Activated naive CD4-positive, alpha-beta T cell (primary cell): Measurements from ENCODE around the gene BZW2.
A peak's percentile ranks its signal among the peaks of the same experiment; 100 is the strongest.

Source experiments
- DNase-seq, 4 experiments: peaks; one replicate each; lab custom pipeline; 2025; lab: John Stamatoyannopoulos, UW

Gene BZW2

GRCh38 chr7:16721541-16721940 lies 75.6 kb downstream of the BZW2 start:
- DNase-seq: no peak

GRCh38 chr7:16724344-16724743 lies 78.4 kb downstream of the BZW2 start:
- no peak for DNase-seq

- no peak for DNase-seq
Observed at GRCh38 chr7:16726189-16726588, 80.2 kb downstream of the BZW2 start.

- no peak for DNase-seq
Observed at GRCh38 chr7:16727736-16728135, 81.8 kb downstream of the BZW2 start.

- no peak for DNase-seq
Observed at GRCh38 chr7:16728811-16729210, 82.8 kb downstream of the BZW2 start.

DNA sequence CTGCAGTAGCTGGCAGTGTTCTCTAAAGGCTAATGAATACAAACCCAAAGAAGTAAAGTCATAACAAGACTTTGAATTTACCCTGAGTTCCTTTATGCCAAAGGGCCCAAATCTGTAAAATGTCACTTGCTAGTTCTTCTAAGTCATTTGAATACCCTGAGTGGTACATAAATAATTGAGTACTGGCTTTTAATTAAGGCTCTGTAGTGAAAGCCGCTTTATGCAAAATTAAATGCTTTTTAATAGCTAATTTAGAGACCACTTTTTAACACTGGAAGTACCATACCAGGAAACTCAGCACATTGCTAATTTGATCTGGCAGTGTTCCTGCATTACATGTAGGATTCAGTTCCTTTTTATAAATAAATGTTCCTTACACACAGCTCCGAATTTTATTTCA lies 83.6 kb downstream of the BZW2 start:
- no peak for DNase-seq

DNA sequence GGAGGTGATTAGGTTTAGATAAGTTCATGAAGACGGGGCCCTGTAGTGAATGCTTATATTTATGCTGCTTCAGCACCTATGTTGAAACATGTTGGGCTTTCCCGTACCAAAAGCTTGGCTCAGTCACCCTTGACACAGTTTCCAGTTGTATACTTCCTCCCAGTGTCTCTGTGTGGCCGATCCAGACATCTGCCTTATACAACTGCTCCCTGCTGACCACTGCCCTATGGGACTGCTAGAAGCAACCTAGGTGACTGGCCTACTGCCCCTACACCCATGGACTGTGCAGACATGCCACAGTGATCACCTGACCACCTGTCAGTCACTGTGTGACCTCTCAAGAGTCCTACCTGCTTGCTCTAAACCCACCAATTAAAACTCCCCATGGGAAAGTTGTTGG lies 85.0 kb downstream of the BZW2 start:
- DNase-seq: no peak

DNA sequence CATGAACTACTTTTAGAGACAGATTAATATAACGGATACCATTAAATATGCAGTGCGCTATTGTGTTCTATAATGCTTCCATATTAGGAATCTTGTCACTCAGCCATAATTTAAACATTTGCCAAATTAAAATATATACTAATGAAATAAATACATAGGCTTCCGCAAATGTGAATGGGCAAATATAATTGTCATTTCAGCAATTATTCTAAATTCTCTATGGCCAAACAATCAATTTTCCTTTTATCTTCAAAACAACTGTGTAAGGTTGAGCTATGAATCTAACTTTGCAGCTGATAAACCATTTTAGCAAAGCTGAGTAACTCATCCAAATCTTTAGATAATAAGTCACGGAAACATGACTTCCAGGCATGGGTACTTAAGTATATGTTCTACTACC lies 86.8 kb downstream of the BZW2 start:
- no peak for DNase-seq

DNA sequence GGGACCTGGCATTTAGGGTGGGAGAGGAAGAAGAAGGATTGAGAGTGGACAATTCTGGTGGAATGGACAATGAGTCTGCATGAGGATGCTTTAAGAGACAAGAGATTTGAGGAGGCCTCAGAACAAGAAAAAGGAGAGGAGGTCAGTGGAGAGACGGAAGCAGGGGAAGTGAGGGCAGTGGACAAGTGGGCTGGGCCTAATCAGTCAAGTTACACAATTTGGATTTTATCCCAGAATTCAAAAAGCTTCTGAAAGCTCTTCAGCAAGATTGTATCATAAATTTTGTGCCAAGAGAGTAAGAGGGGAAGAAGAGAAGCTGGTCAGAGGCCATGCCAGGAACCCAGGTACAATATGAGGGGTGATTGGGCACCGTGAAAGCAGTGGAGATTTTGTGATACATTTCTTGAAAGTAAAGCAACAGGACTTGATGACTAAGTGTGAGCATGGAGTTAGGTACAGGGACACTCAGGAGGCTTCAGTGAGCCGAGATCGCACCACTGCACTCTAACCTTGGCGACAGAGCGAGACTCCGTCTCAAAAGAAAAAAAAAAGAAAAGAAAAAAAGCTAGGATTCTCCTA lies 88.3 kb downstream of the BZW2 start:
- DNase-seq: no peak

DNA sequence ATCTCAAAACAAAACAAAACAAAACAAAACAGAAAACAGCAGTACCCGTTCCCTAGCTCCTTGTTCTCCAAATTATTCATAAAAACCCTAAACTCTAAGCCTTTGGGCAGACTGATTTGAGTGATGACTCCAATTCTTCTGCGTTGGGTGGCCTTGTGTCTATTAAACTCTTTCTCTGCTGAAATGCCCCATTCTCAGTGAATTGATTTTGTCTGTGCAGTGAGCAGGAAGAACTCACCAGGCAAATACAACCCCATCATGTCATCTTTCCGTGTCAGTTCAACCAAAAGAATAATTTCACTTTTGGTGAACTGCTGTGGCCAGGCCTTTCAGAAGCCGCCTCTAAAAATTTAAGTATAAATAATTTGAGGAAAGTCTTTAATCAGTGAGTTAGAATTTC lies 89.0 kb downstream of the BZW2 start:
- no peak for DNase-seq

DNA sequence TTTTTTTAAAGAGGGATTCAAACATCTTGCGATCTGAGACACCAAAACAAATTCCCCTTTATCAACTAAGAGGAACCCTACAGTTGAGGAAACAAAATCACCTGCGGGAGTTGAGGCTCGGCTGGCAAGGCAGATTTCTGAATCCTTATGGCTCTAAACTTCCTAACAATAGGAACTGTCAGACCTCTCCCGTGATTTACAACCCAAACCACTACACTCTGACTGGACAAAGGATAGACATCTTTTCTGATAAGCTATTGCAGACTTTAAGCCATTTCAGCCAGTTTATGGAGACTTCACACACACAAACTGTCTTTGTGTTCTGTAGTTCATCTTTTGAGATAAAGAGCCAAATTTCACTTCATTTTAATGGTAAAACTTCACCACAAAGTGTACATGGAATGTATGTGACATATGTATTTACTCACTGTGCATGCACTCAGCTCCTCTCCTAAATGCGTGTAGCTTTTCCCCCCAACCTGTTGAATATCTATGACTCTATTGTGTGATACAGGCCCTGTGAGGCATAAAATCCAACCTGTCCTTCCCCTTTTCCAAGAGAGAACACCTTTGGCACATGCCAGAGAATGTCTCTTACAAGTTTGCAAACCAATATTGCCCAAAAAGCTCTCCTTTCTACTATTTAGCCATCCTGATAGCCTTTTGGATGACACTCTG lies 92.2 kb downstream of the BZW2 start:
- no peak for DNase-seq

DNA sequence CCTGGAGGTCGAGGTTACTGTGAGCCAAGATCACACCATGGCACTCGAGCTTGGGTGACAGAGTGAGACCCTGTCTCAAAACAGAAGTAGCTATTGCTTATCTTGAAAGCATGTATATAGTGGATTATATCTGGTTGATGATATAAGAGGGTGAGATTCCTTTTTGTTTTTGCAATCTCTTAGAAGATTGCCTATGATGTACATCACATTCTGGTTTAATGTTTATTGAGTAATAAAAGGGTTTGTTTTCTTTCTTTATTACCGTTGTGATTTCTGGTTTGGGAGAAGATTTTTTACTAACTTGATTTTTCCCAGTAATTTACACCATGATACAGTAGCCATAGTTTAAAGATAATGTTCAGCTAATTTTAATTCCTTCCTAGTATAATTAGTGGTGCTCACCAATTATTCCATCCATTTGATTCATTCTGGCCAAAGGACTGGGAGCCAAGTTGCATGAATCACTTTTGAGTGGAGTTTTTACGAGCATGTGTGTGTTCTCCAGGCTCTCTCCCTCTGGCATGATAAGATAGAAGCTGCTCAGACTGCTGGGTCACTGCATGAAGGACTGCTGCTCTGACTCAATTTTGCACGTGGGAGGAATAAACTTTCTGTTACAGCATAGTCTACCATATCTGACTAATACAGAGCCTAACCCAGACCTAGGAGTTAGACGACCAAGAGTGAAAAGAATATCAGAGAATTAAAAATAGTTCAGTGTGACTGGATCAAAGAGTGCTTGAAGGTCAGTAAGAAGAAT lies 94.1 kb downstream of the BZW2 start:
- DNase-seq: no peak

DNA sequence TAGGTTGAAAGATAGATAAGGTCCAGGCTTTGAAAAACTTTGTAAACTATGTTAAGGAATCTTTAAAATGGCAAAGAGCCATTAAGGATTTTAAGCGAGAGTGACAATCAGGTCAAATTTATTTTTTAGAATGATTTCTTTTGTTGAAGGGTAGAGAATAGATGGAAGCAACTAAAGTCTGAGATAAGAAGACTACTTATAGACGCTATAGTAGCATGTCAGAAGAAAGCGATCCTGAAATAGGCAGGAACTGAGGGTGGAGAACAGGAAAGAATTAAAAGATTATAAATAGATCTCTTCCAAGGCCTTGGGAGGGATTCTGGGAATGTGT lies 94.6 kb downstream of the BZW2 start:
- no peak for DNase-seq

DNA sequence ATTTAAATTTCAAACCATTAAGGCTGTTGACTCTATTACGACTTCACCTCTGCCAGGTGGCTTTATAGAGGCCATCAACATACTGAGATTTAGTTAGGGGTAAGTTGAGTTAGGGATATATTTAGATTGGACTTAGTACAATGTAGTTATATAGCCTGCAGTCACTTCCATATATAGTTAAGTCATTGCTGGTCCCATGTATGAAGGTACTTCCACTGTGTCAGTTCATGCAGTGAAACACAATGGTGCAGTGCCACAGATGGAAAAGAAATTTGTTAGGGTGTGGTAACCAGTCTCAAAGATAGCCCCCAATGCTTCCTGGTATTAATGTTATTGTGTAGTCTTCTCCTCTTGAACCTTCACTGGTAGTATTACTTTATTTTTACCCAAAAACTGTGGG lies 95.0 kb downstream of the BZW2 start:
- DNase-seq: no peak

- no peak for DNase-seq
Observed at GRCh38 chr7:16741676-16742075, 95.7 kb downstream of the BZW2 start.

DNA sequence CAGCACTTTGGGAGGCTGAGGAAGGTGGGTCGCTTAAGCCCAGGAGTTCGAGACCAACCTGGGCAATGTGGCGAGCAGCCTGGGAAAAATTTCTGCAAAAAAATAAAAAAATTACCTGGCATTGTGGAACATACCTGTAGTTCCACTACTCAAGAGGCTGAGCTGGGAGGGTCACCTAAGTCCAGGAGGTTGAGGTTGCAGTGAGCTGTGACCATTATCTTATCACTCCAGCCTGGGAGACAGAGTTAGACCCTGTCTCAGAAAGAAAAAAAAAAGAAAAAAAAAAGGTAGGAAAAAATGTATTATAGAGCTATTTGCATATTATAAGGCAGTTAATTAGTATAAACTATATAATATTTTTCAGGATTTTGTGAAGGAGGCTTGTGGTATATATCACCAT lies 96.6 kb downstream of the BZW2 start:
- DNase-seq: no peak

DNA sequence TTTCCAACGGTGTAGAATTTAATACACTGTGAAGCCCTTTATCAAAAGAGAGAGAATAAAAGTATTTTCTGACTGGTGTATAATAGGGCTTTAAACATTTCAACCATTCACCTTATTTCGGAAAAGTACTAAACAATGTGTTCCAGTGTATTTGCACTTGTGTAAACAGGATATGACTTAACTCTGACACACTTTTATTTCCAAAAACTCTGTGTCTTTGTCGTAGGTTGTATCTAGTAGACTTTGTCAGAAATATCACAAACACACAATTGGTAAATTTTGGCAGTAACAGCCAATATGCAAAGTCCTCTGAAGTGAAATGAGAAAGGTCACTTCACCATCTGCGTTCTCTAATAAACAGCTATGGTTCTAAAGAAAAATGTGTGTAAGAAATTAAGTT lies 97.3 kb downstream of the BZW2 start:
- DNase-seq: no peak

DNA sequence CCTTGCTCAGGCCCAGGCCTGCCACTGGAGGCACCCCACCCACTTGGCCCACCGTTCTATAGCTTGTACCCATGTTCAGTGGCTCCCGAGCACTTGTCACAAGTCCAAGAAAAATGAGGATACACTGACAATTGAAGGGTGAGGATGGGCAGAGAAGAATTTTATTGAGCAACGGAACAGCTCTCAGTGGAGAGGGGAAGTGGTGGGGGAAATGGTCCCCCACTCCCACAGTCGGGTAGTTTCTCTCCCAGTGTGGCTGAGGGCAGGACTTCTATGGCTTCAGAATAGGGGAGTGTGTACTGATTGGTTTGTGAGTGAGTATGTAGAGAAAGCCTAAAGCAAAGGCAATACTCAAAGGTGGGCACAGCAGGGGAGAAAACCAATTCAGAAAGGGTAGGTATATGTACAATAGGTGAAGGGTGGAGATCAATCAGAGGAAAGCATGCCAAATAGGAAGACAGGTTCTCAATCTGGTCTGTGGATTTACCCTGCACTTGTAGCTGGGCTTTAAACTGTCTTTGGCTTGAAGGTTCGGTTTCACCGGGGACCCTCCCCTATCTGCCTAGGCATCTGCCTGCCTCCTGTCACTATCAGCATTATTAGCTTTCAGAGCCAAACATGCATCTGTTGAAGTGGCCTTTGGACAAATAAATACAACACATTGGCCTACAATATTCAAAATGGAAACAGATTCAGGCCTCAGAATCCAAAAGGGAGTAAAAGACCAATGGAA lies 98.7 kb downstream of the BZW2 start:
- DNase-seq: no peak

- DNase-seq: no peak
Observed at GRCh38 chr7:16745645-16746044, 99.7 kb downstream of the BZW2 start.

DNA sequence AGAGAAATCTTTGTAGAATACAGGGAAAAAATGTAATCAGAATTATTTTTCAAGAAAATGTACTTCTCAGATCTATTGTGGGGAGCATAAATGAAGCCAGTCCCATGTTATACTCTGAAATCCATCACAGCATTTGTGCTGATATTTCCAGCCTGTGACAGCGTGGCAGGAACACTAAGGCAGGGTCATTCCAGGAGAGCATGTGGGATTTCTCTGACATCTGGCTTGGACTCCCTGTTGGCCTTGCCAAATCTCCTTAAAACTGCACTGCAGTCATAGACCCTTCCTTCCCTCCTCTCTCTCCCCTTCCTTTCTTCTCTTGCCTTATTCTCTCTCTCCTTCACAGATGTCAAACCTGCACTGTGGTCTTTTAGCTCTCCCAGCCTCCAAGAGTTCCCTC lies 101.1 kb downstream of the BZW2 start:
- DNase-seq: no peak

- DNase-seq: peak in 1 of 4 experiments; percentile 7
Observed at GRCh38 chr7:16753102-16753931, 107.3 kb downstream of the BZW2 start, which contains the start of gene TSPAN13. Gene TSPAN13, plus strand, starts transcription at chr7:16753755. Its CDS starts 213 bp downstream, at chr7:16753968.
